Gastrocnemius medialis (tissue), 4 donors: ENCODE results near the gene ZFP36. TPM values are rescaled to one million over a fixed set of nuclear protein-coding genes. Genes with fewer than 3 reads are reported as not detected.

Experiments
- ATAC-seq, 2 donors: fragments of 150-250 bp; one replicate each; pipeline ENCODE4 v1.9.1; 2016
- DNase-seq, 2 donors: peaks; one replicate each; pipeline ENCODE4 v3.0.0-alpha.2; 2019
- H3K27ac ChIP-seq, 4 donors: fragments of 200-600 bp; sonication (generic); 1 replicate in 1 of 4; 2 replicates in 3 of 4; pipeline ENCODE4 v1.5.1; 2016 to 2018; ENCODE audit warnings: mild to moderate bottlenecking in 2 of 4, moderate library complexity in 1 of 4
- H3K27me3 ChIP-seq, 3 donors: fragments of 200-600 bp; sonication (generic) in 2 of 3; 1 replicate in 1 of 3; 2 replicates in 2 of 3; pipeline versions ENCODE4 v1.5.1 to v1.6.0; 2016 to 2019; ENCODE audit warnings: mild to moderate bottlenecking in 1 of 3, moderate library complexity in 1 of 3
- H3K36me3 ChIP-seq, 2 donors: fragments of 200-600 bp; sonication (generic) in 1 of 2; one replicate each; pipeline ENCODE4 v1.5.1; 2017 to 2018
- H3K4me1 ChIP-seq, 2 donors: fragments of 200-600 bp; sonication (generic) in 1 of 2; one replicate each; pipeline ENCODE4 v1.5.1; 2016 to 2017; ENCODE audit warnings: mild to moderate bottlenecking in 2 of 2
- H3K4me3 ChIP-seq, 4 donors: fragments of 200-600 bp; sonication (generic) in 3 of 4; 1 replicate in 1 of 4; 2 replicates in 3 of 4; pipeline ENCODE4 v1.5.1; 2016 to 2019; ENCODE audit warnings: mild to moderate bottlenecking in 2 of 4
- H3K9me3 ChIP-seq, 3 donors: fragments of 200-600 bp; sonication (generic) in 2 of 3; 1 replicate in 1 of 3; 2 replicates in 2 of 3; pipeline ENCODE4 v1.5.1; 2016 to 2019
- POLR2A ChIP-seq, 2 donors: fragments of 450-650 bp; IDR thresholded peaks; one replicate each; pipeline ENCODE4 v1.6.1; 2017; ENCODE audit warnings: antibody characterized with exemption in 2 of 2, mild to moderate bottlenecking in 2 of 2, moderate library complexity in 2 of 2
- in situ Hi-C, 4 donors: fragments of 200-750 bp; cut with MboI; loops; one replicate each; pipeline versions ENCODE4 v1.15.0 to v1.8.0; 2017; ENCODE audit warnings: low sequenced_read_pairs in 4 of 4
- intact Hi-C: fragments of 100-400 bp; cut with DNase I; formaldehyde crosslinking; loops from one replicate; pipeline ENCODE4 v1.15.1; 2023; ENCODE audit warnings: low total_unique reads
- total RNA-seq, 4 donors: library from RNA; depleted of rRNA; stranded (reverse); fragments of >200 nt; gene quantifications; one replicate each; pipeline versions ENCODE4 v1.1.0 to v1.2.3, GENCODE V29; 2016
- TF ChIP-seq, protein P1 (sequence below), 5 experiments: fragments of 450-650 bp in 3 of 5; fragments of 200-600 bp in 2 of 5; sonication (generic) in 2 of 5; IDR thresholded peaks in 4 of 5; conservative IDR thresholded peaks in 1 of 5; 1 replicate in 4 of 5; 2 replicates in 1 of 5; pipeline ENCODE4 v1.5.1; 2016 to 2019; ENCODE audit warnings: antibody characterized with exemption in 5 of 5, mild to moderate bottlenecking in 3 of 5, moderate library complexity in 3 of 5

ZFP36 gene, protein sequence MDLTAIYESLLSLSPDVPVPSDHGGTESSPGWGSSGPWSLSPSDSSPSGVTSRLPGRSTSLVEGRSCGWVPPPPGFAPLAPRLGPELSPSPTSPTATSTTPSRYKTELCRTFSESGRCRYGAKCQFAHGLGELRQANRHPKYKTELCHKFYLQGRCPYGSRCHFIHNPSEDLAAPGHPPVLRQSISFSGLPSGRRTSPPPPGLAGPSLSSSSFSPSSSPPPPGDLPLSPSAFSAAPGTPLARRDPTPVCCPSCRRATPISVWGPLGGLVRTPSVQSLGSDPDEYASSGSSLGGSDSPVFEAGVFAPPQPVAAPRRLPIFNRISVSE
- total RNA-seq = 100 to 1,000 TPM in 2 of 4 donors, 10 to 100 TPM in 2; 72.2 to 202 (median 132) TPM

DNA sequence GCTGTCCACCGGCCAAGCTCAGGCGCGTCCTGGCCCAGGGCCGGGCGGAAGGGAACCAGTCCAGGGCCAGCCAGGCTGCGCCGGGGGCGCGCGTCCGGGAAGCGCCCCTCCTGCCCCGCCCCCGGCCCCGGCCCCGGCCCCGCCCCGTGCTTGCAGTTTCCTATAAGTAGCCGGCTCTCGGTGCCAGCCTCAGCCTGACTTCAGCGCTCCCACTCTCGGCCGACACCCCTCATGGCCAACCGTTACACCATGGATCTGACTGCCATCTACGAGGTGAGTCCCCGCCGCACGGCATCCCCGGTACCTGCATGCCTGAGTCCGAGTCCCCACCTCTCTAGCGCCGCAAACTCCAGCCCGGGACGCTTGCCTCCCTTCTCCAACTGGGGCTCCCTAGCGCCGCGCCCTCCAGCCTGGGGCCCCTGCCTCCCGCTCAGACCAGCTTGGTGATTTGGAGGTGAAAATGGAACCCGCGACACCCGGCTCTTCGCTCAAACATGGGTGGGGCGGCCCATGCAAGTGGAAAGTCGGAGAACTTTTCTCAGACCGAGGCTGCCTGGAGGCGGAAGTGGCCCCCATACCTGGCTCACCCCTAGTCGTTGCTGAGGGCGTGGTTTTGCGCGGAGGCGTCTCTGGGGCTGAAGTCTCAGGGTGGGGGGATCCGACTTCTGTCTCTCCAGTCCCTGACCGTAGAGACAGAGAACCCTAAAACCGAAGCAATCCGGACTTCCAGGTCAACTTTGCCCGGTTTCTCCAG, at the start of gene ZFP36:
Gene ZFP36 (plus strand): TSS at position 192 of the 754 bp plus-strand sequence. CDS start 58 bp downstream, at position 250.
- Histone ChIP-seq H3K9me3 (no peaks in the 10 kb centered on the region), H3K27me3 (no peaks in the 10 kb centered on the region), H3K4me3 (peak within 1 kb of the TSS; percentile 80 to 99 (median 94)), H3K4me1 (peaks cover 37 to 52% of the 10 kb centered on the region in 2 donors), H3K27ac (peak within 1 kb of the TSS; percentile 98 to 100 (median 100)), H3K36me3 (peaks cover 6 to 23% of the 10 kb centered on the region in 2 donors)
- ATAC-seq (peak; percentile 13 to 17), DNase-seq (peak; percentile 89 to 93)
- TF ChIP-seq, protein P1, sequence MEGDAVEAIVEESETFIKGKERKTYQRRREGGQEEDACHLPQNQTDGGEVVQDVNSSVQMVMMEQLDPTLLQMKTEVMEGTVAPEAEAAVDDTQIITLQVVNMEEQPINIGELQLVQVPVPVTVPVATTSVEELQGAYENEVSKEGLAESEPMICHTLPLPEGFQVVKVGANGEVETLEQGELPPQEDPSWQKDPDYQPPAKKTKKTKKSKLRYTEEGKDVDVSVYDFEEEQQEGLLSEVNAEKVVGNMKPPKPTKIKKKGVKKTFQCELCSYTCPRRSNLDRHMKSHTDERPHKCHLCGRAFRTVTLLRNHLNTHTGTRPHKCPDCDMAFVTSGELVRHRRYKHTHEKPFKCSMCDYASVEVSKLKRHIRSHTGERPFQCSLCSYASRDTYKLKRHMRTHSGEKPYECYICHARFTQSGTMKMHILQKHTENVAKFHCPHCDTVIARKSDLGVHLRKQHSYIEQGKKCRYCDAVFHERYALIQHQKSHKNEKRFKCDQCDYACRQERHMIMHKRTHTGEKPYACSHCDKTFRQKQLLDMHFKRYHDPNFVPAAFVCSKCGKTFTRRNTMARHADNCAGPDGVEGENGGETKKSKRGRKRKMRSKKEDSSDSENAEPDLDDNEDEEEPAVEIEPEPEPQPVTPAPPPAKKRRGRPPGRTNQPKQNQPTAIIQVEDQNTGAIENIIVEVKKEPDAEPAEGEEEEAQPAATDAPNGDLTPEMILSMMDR (IDR thresholded peaks at IDR 0.05 in 4 of 5, conservative IDR thresholded peaks at IDR 0.05 in 1 of 5) = peak in 1 of 5 experiments; percentile 12
- peak; percentile 97 for TF ChIP-seq POLR2A (IDR thresholded peaks at IDR 0.05)
- intact Hi-C loops = loop anchor here (10.0 kb wide), 5 partner anchors 572 to 1032 kb away; partner anchors contain the start of genes AKT2, ECH1, PSMD8 and SERTAD1
- in situ Hi-C loops = no loop called here

DNA sequence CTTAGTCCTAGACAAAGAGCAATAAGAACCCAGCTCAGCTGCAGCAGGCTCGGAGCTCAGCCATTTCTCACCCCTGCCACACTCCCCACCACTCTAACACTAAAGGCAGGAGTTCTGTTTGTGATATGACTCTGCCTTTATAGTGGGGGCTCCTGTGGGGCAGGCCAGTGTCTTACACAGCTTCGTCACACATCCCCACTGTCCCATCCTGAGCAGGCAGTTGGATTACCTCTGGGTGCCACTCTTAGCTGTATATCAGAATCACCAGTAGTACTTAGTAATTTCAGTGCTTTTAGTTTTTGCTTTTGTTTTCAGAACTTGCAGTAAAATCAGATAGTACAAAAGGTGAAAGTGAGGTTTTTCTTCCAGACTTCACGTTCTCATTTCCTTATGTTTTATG, 47.6 kb upstream of the ZFP36 start:
- TF ChIP-seq, protein P1 (IDR thresholded peaks at IDR 0.05 in 4 of 5, conservative IDR thresholded peaks at IDR 0.05 in 1 of 5) = no peak
- no peak for TF ChIP-seq POLR2A (IDR thresholded peaks at IDR 0.05)
- Histone ChIP-seq H3K27me3 (no peaks in the 10 kb centered on the region), H3K36me3 (peaks cover 4 to 80% of the 10 kb centered on the region in 2 donors), H3K4me1 (peaks cover 23 to 24% of the 10 kb centered on the region in 2 donors), H3K4me3 (no peak overlapping the region), H3K27ac (no peak overlapping the region), H3K9me3 (no peaks in the 10 kb centered on the region)
- no peak for DNase-seq
- intact Hi-C loops (no loop called here), in situ Hi-C loops (no loop called here)
- no peak for ATAC-seq

DNA sequence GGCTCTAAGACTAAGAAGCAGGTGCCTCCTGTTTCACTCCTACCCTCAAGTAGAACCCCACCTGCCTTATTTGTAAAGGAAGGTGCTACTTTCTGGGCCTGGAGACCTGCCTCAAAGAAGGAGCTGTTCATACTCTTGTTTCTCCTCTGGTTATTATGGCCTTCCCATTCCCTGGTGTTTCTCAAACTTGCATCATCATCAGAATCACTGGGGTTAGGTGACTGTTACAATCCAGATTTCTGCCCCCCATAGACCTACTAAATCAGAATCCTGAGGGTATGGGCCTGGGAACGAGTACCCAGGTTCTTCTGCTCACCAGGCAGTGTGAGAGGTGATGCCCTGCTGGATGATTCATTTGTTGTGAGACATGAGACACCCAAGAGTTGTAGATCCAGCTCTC, 46.0 kb upstream of the ZFP36 start:
- in situ Hi-C loops (no loop called here), intact Hi-C loops (no loop called here)
- Histone ChIP-seq H3K4me3 (no peak overlapping the region), H3K36me3 (peaks cover 4 to 64% of the 10 kb centered on the region in 2 donors), H3K27ac (no peak overlapping the region), H3K9me3 (no peaks in the 10 kb centered on the region), H3K4me1 (peaks cover 38% of the 10 kb centered on the region in 2 donors), H3K27me3 (no peaks in the 10 kb centered on the region)
- TF ChIP-seq, protein P1 (IDR thresholded peaks at IDR 0.05 in 4 of 5, conservative IDR thresholded peaks at IDR 0.05 in 1 of 5) = no peak
- no peak for TF ChIP-seq POLR2A (IDR thresholded peaks at IDR 0.05)
- DNase-seq (no peak), ATAC-seq (no peak)

DNA sequence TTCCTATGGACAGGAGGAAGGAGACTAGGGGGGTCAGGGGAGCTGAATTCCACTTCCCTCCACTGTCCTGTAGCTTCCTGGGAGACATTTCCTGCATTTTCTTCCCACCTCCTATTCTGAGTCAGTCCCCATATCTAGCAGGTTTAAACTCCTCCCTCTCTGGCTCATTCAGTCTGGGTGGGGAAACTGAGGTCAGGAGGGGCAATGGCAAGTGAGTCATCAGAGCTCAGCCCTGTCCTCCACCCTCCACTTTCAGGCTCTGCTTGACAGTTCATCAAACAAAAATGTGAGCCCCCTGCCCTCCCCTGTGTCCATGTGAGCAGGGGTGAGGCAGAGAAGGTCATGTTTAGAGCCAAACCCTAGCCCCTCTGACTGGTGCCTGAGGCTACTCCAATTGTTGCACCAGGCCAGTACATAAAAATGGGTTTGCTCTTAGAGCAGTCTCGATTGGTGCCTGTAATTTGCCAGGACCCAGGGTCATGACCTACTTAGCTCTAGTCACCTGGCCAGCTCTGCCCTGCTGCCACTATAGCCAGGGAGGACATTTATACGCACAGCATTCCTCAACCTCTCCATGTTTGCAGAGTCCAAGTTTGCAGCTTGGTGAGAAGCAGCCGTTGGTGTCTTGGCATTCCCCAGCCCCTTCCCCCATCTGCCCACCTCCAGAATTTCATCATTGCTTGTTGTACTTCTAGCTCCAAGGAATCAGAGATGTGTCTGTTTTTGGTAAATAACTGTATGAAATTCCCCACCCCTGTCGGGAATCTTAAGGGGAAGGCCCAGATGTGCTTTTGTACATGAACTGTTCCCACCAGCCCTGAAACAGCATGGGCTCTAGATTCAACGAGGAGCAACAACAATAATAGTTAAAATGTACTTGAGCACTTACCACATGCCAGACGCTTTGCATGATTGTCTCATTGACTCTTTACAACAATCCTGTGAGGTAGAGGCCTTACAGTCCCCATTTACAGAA, 43.7 kb upstream of the ZFP36 start:
- TF ChIP-seq POLR2A (IDR thresholded peaks at IDR 0.05) = no peak
- TF ChIP-seq, protein P1 (IDR thresholded peaks at IDR 0.05 in 4 of 5, conservative IDR thresholded peaks at IDR 0.05 in 1 of 5) = no peak
- H3K4me1 ChIP-seq = peaks cover 42 to 44% of the 10 kb centered on the region in 2 donors
- in situ Hi-C loops (no loop called here), intact Hi-C loops (no loop called here)
- peaks cover 0 to 47% of the 10 kb centered on the region in 2 donors for H3K36me3 ChIP-seq
- ATAC-seq = peak; percentile 31 to 56
- no peak overlapping the region for H3K4me3 ChIP-seq
- peak overlapping the region; percentile 40 to 67 (median 60) for H3K27ac ChIP-seq
- no peak for DNase-seq
- no peaks in the 10 kb centered on the region for H3K27me3 ChIP-seq
- H3K9me3 ChIP-seq = no peaks in the 10 kb centered on the region
